ENCODE results near the gene GPC5.

The GPC5 gene

DNA sequence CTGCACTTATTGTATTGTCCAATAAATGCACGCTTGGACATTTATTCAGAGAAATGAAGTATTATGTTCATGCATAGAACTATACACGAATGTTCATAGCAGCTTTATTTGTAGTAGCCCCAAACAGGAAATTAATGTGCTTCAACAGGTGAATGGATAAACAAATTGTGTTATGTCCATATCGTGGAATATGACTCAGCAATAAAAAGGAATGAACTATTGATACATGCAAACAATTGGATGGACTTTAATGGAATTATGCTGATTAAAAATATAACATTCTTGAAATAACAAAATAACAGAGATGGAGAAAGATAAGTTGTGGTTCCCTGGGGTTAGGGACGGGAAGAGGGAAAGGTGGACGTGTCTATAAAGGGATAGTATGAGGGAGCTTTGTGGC is 65.9 kb downstream of the GPC5 start:
- no peaks in the 10 kb centered on the region for H3K9me3 ChIP-seq (ENCODE audit: control insufficient read depth in 1 of 2, low read length in 2 of 2)
- no peak overlapping the region for H3K27ac ChIP-seq (ENCODE audit: low read length)
- no peaks in the 10 kb centered on the region for H3K4me1 ChIP-seq (ENCODE audit: control insufficient read depth in 1 of 2, insufficient read depth in 2 of 2, low read length in 2 of 2)
- H3K36me3 ChIP-seq (ENCODE audit: control insufficient read depth in 1 of 2, insufficient read depth in 2 of 2, low read length in 2 of 2) = no peaks in the 10 kb centered on the region
- H3K4me3 ChIP-seq (ENCODE audit: low read depth in 1 of 2, low read length in 2 of 2) = no peak overlapping the region
- H3K27me3 ChIP-seq (ENCODE audit: low read depth, low read length) = no peaks in the 10 kb centered on the region

DNA sequence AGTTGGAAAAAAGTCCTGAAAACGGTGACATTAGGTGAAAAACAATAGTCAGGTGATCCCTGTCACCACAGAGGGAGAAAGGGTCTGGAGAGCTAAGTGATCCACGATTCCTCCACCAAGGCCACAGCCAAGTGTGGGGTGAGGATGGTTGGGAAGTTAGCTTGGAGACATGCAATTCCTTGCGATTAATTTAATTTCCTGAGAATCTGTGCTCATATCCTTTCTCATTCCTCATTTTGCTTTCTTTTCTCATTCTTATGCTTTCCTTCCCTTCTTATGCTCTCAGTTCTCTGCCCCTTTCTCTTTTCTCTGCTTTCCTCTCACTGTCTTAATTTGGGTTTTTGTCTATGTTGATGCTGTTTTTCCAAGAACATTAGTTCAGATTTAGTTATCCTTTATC is 68.8 kb downstream of the GPC5 start:
- Histone ChIP-seq H3K27ac (ENCODE audit: low read length) (no peak overlapping the region), H3K4me1 (ENCODE audit: control insufficient read depth in 1 of 2, insufficient read depth in 2 of 2, low read length in 2 of 2) (no peaks in the 10 kb centered on the region), H3K27me3 (ENCODE audit: low read depth, low read length) (no peaks in the 10 kb centered on the region), H3K36me3 (ENCODE audit: control insufficient read depth in 1 of 2, insufficient read depth in 2 of 2, low read length in 2 of 2) (no peaks in the 10 kb centered on the region), H3K9me3 (ENCODE audit: control insufficient read depth in 1 of 2, low read length in 2 of 2) (no peaks in the 10 kb centered on the region), H3K4me3 (ENCODE audit: low read depth in 1 of 2, low read length in 2 of 2) (no peak overlapping the region)

DNA sequence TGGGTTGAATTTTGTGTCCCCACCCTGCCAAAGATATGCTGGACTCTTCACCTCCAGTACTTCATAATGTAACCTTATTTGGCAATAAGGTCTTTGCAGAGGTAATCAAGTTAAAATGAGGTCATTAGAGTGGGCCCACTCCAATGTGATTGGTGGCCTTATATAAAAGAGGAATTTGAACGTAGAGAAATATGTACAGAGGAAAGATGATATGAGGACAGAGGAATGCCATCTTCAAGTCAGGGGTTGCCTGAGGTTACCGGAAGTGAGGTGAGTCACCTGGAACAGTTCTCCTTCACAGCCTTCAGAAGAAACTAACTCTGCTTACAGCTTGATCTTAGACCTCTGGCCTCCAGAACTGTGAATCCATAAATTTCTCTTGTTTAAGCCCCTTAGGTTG is 69.9 kb downstream of the GPC5 start:
- H3K9me3 ChIP-seq (ENCODE audit: control insufficient read depth in 1 of 2, low read length in 2 of 2) = no peaks in the 10 kb centered on the region
- H3K4me1 ChIP-seq (ENCODE audit: control insufficient read depth in 1 of 2, insufficient read depth in 2 of 2, low read length in 2 of 2) = no peaks in the 10 kb centered on the region
- no peaks in the 10 kb centered on the region for H3K36me3 ChIP-seq (ENCODE audit: control insufficient read depth in 1 of 2, insufficient read depth in 2 of 2, low read length in 2 of 2)
- no peaks in the 10 kb centered on the region for H3K27me3 ChIP-seq (ENCODE audit: low read depth, low read length)
- no peak overlapping the region for H3K27ac ChIP-seq (ENCODE audit: low read length)
- no peak overlapping the region for H3K4me3 ChIP-seq (ENCODE audit: low read depth in 1 of 2, low read length in 2 of 2)

GRCh38 chr13:91470084-91470621 is 71.7 kb downstream of the GPC5 start:
- no peaks in the 10 kb centered on the region for H3K27me3 ChIP-seq (ENCODE audit: low read depth, low read length)
- no peaks in the 10 kb centered on the region for H3K4me1 ChIP-seq (ENCODE audit: control insufficient read depth in 1 of 2, insufficient read depth in 2 of 2, low read length in 2 of 2)
- H3K36me3 ChIP-seq (ENCODE audit: control insufficient read depth in 1 of 2, insufficient read depth in 2 of 2, low read length in 2 of 2) = no peaks in the 10 kb centered on the region

DNA sequence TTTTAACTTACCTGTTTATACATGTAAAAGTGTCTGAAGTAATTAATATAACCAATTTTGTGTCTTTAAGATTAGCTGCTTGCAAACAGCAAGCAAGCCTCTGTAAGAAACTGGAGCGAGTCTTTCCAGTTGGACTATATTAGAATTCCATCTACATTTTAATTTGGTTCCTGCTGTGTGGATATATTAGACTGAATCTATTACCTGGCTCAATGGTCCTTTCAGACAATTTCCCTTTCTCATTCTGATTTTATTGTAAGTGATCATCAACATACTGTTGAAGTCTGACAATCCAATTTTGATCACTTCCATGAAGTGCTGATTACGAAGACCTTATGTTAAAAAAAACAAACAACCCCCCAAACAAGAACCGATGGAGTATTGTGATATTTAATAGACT is 72.3 kb downstream of the GPC5 start:
- Histone ChIP-seq H3K27me3 (ENCODE audit: low read depth, low read length) (no peaks in the 10 kb centered on the region), H3K4me1 (ENCODE audit: control insufficient read depth in 1 of 2, insufficient read depth in 2 of 2, low read length in 2 of 2) (no peaks in the 10 kb centered on the region), H3K27ac (ENCODE audit: low read length) (no peak overlapping the region), H3K9me3 (ENCODE audit: control insufficient read depth in 1 of 2, low read length in 2 of 2) (no peaks in the 10 kb centered on the region), H3K4me3 (ENCODE audit: low read depth in 1 of 2, low read length in 2 of 2) (no peak overlapping the region), H3K36me3 (ENCODE audit: control insufficient read depth in 1 of 2, insufficient read depth in 2 of 2, low read length in 2 of 2) (no peaks in the 10 kb centered on the region)

More at GRCh38 chr13:91470084-91470621, 71.7 kb downstream of the GPC5 start:
- H3K9me3 ChIP-seq (ENCODE audit: control insufficient read depth in 1 of 2, low read length in 2 of 2) = no peaks in the 10 kb centered on the region
- no peak overlapping the region for H3K27ac ChIP-seq (ENCODE audit: low read length)
- no peak overlapping the region for H3K4me3 ChIP-seq (ENCODE audit: low read depth in 1 of 2, low read length in 2 of 2)

DNA sequence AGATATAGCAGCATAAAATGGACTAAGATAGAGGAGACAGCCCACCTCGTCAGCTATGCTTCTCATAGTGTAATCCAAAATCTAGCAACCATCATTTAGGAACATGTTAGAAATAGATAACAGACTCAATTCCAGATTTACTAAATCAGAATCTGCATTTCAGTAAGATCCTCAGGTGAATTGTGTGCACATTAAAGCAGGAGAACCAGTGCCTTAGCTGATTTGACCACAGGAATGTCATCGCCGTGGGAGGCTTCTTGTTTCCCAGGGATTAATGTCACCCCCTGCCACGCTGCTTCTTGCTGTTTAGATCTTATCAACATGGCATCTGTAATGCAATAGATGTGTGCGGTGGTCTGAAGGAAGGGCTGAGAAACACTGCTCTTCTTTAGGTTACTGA is 84.0 kb downstream of the GPC5 start:
- Histone ChIP-seq H3K27me3 (ENCODE audit: low read depth, low read length) (no peaks in the 10 kb centered on the region), H3K4me1 (ENCODE audit: control insufficient read depth in 1 of 2, insufficient read depth in 2 of 2, low read length in 2 of 2) (no peaks in the 10 kb centered on the region), H3K4me3 (ENCODE audit: low read depth in 1 of 2, low read length in 2 of 2) (no peak overlapping the region), H3K27ac (ENCODE audit: low read length) (no peak overlapping the region), H3K36me3 (ENCODE audit: control insufficient read depth in 1 of 2, insufficient read depth in 2 of 2, low read length in 2 of 2) (no peaks in the 10 kb centered on the region), H3K9me3 (ENCODE audit: control insufficient read depth in 1 of 2, low read length in 2 of 2) (no peaks in the 10 kb centered on the region)

DNA sequence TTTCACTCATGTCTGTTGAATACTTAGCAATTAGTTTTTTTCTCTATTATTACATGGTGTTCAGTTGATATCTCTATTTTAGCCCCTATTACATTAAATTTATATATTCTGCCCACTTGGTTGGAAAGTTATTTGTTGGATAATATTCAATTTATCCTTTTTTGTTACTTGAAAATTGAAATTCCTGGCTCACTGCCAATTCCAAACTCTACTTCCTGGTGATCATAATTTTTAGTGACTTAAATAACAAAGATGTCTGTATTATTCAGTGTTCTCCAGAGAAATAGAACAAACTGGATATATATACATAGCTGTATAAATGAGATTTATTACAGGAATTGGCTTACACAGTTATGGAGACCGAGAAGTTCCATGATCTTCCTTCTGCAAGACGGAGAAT is 93.6 kb downstream of the GPC5 start:
- H3K4me1 ChIP-seq (ENCODE audit: control insufficient read depth in 1 of 2, insufficient read depth in 2 of 2, low read length in 2 of 2) = no peaks in the 10 kb centered on the region
- no peaks in the 10 kb centered on the region for H3K9me3 ChIP-seq (ENCODE audit: control insufficient read depth in 1 of 2, low read length in 2 of 2)
- no peak overlapping the region for H3K4me3 ChIP-seq (ENCODE audit: low read depth in 1 of 2, low read length in 2 of 2)
- no peaks in the 10 kb centered on the region for H3K36me3 ChIP-seq (ENCODE audit: control insufficient read depth in 1 of 2, insufficient read depth in 2 of 2, low read length in 2 of 2)
- H3K27ac ChIP-seq (ENCODE audit: low read length) = no peak overlapping the region
- no peaks in the 10 kb centered on the region for H3K27me3 ChIP-seq (ENCODE audit: low read depth, low read length)

GRCh38 chr13:91493442-91493841 is 95.0 kb downstream of the GPC5 start:
- Histone ChIP-seq H3K4me3 (ENCODE audit: low read depth in 1 of 2, low read length in 2 of 2) (no peak overlapping the region), H3K9me3 (ENCODE audit: control insufficient read depth in 1 of 2, low read length in 2 of 2) (no peaks in the 10 kb centered on the region), H3K27ac (ENCODE audit: low read length) (no peak overlapping the region), H3K36me3 (ENCODE audit: control insufficient read depth in 1 of 2, insufficient read depth in 2 of 2, low read length in 2 of 2) (no peaks in the 10 kb centered on the region), H3K4me1 (ENCODE audit: control insufficient read depth in 1 of 2, insufficient read depth in 2 of 2, low read length in 2 of 2) (no peaks in the 10 kb centered on the region), H3K27me3 (ENCODE audit: low read depth, low read length) (no peaks in the 10 kb centered on the region)

GRCh38 chr13:91498298-91498697 is 99.9 kb downstream of the GPC5 start:
- H3K27ac ChIP-seq (ENCODE audit: low read length) = no peak overlapping the region
- no peaks in the 10 kb centered on the region for H3K9me3 ChIP-seq (ENCODE audit: control insufficient read depth in 1 of 2, low read length in 2 of 2)

GRCh38 chr13:91504216-91504615 is 105.8 kb downstream of the GPC5 start:
- Histone ChIP-seq H3K9me3 (ENCODE audit: control insufficient read depth in 1 of 2, low read length in 2 of 2) (no peaks in the 10 kb centered on the region), H3K27me3 (ENCODE audit: low read depth, low read length) (no peaks in the 10 kb centered on the region), H3K27ac (ENCODE audit: low read length) (no peak overlapping the region), H3K36me3 (ENCODE audit: control insufficient read depth in 1 of 2, insufficient read depth in 2 of 2, low read length in 2 of 2) (no peaks in the 10 kb centered on the region), H3K4me3 (ENCODE audit: low read depth in 1 of 2, low read length in 2 of 2) (no peak overlapping the region), H3K4me1 (ENCODE audit: control insufficient read depth in 1 of 2, insufficient read depth in 2 of 2, low read length in 2 of 2) (no peaks in the 10 kb centered on the region)

More at GRCh38 chr13:91498298-91498697, 99.9 kb downstream of the GPC5 start:
- Histone ChIP-seq H3K4me3 (ENCODE audit: low read depth in 1 of 2, low read length in 2 of 2) (no peak overlapping the region), H3K27me3 (ENCODE audit: low read depth, low read length) (no peaks in the 10 kb centered on the region), H3K4me1 (ENCODE audit: control insufficient read depth in 1 of 2, insufficient read depth in 2 of 2, low read length in 2 of 2) (no peaks in the 10 kb centered on the region), H3K36me3 (ENCODE audit: control insufficient read depth in 1 of 2, insufficient read depth in 2 of 2, low read length in 2 of 2) (no peaks in the 10 kb centered on the region)

DNA sequence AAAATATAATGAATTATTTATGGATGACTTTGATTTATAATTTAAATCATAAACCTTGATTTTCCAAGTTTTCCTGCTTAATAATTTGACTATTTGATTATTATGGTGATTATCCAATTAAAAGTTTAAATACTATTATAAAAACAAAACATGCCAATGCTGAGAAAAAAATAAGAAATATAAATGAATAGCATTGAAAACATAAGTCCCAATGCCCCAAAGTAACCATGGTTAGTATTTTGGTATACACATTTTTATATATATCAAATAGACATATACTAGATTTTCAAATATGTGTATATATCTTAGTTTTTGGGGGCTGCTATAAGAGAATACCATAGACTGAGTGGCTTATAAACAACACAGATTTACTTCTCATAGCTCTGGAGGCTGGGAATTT is 108.3 kb downstream of the GPC5 start:
- no peaks in the 10 kb centered on the region for H3K36me3 ChIP-seq (ENCODE audit: control insufficient read depth in 1 of 2, insufficient read depth in 2 of 2, low read length in 2 of 2)
- no peaks in the 10 kb centered on the region for H3K4me1 ChIP-seq (ENCODE audit: control insufficient read depth in 1 of 2, insufficient read depth in 2 of 2, low read length in 2 of 2)
- no peak overlapping the region for H3K27ac ChIP-seq (ENCODE audit: low read length)
- no peak overlapping the region for H3K4me3 ChIP-seq (ENCODE audit: low read depth in 1 of 2, low read length in 2 of 2)
- no peaks in the 10 kb centered on the region for H3K27me3 ChIP-seq (ENCODE audit: low read depth, low read length)
- H3K9me3 ChIP-seq (ENCODE audit: control insufficient read depth in 1 of 2, low read length in 2 of 2) = no peaks in the 10 kb centered on the region

- no peaks in the 10 kb centered on the region for H3K9me3 ChIP-seq (ENCODE audit: control insufficient read depth in 1 of 2, low read length in 2 of 2)
- H3K36me3 ChIP-seq (ENCODE audit: control insufficient read depth in 1 of 2, insufficient read depth in 2 of 2, low read length in 2 of 2) = no peaks in the 10 kb centered on the region
- no peak overlapping the region for H3K27ac ChIP-seq (ENCODE audit: low read length)
- no peaks in the 10 kb centered on the region for H3K27me3 ChIP-seq (ENCODE audit: low read depth, low read length)
- no peaks in the 10 kb centered on the region for H3K4me1 ChIP-seq (ENCODE audit: control insufficient read depth in 1 of 2, insufficient read depth in 2 of 2, low read length in 2 of 2)
- no peak overlapping the region for H3K4me3 ChIP-seq (ENCODE audit: low read depth in 1 of 2, low read length in 2 of 2)
Observed at GRCh38 chr13:91510058-91510457, 111.6 kb downstream of the GPC5 start.
